ENCODE data around the gene LYRM2. TPM values are rescaled to one million over a fixed set of nuclear protein-coding genes. Genes with fewer than 3 reads are reported as not detected.

The LYRM2 gene
- total and polyA plus RNA-seq, 2 of the 8 experiments (the other 6 are each of a cell fraction or from before 2014, with no cell fraction given), result 7.3 to 25.7 TPM

GRCh38 chr6:89638320-89639195, at the start of gene LYRM2 (continued):
- TF ChIP-seq CHD7 (IDR thresholded peaks at IDR 0.05; ENCODE audit: insufficient replicate concordance, low read length) (no peak), KDM5A (IDR thresholded peaks at IDR 0.05; ENCODE audit: low read length) (no peak; the same call in 1 of the 2 replicates), SP2 (IDR thresholded peaks at IDR 0.05; ENCODE audit: low read length) (no peak), HDAC2 (IDR thresholded peaks at IDR 0.05; ENCODE audit: borderline replicate concordance in 1 of 2, low read depth in 2 of 2, low read length in 2 of 2) (no peak), CBX8 (IDR thresholded peaks at IDR 0.05; ENCODE audit: borderline replicate concordance, low read depth, low read length) (no peak), GTF2F1 (IDR thresholded peaks at IDR 0.05; ENCODE audit: borderline replicate concordance, low read depth, low read length) (no peak), SP4 (IDR thresholded peaks at IDR 0.05; ENCODE audit: low read length) (no peak), MAFK (IDR thresholded peaks at IDR 0.05; ENCODE audit: low read depth, low read length) (no peak), EZH2 (IDR thresholded peaks at IDR 0.05; ENCODE audit: low read depth, low read length, severe bottlenecking) (no peak), CHD1 (IDR thresholded peaks at IDR 0.05; ENCODE audit: low read depth, low read length) (no peak)
